ENCODE results near the gene AGT. TPM values are rescaled to one million over a fixed set of nuclear protein-coding genes. Genes with fewer than 3 reads are reported as not detected.
A peak's percentile ranks its signal among the peaks of the same experiment; 100 is the strongest.

AGT gene
- total and polyA plus RNA-seq, 2 donors from 2014 or later: 30.1 to 65.1 TPM

- Histone ChIP-seq H3K4me1 (ENCODE audit: control insufficient read depth in 2 of 3, insufficient read depth in 2 of 3, low read depth in 1 of 3, low read length in 3 of 3) (peaks cover 0 to 3% (median 2%) of the 10 kb centered on the region in 3 donors), H3K36me3 (ENCODE audit: control insufficient read depth in 2 of 3, insufficient read depth in 3 of 3, low read length in 3 of 3) (no peaks in the 10 kb centered on the region), H3K4me3 (ENCODE audit: low read length in 3 of 3) (no peak overlapping the region), H3K27ac (ENCODE audit: low read depth in 2 of 2, low read length in 2 of 2) (no peak overlapping the region), H3K27me3 (ENCODE audit: control insufficient read depth, insufficient read depth, low read length) (no peaks in the 10 kb centered on the region), H3K9me3 (ENCODE audit: control insufficient read depth in 2 of 3, insufficient read depth in 1 of 3, low read length in 3 of 3) (no peaks in the 10 kb centered on the region), H3K9ac (ENCODE audit: low read length in 3 of 3) (no peak overlapping the region)
- DNase-seq (no peak), FAIRE-seq (no peak)
- intact Hi-C loops (cut with DNase I): no loop called here
- TF ChIP-seq CTCF (IDR thresholded peaks at IDR 0.05; ENCODE audit: borderline replicate concordance, extremely low read depth, insufficient read depth): no peak
Observed at GRCh38 chr1:230749635-230750034, 35.7 kb upstream of the AGT start.

GRCh38 chr1:230749150-230749549 is 35.2 kb upstream of the AGT start:
- H3K4me1 ChIP-seq (ENCODE audit: control insufficient read depth in 2 of 3, insufficient read depth in 2 of 3, low read depth in 1 of 3, low read length in 3 of 3): peaks cover 0 to 3% (median 2%) of the 10 kb centered on the region in 3 donors
- no peak for TF ChIP-seq CTCF (IDR thresholded peaks at IDR 0.05; ENCODE audit: borderline replicate concordance, extremely low read depth, insufficient read depth)
- FAIRE-seq (no peak), DNase-seq (peak in 1 of 5 donors; percentile 30)
- H3K4me3 ChIP-seq (ENCODE audit: low read length in 3 of 3): no peak overlapping the region
- H3K36me3 ChIP-seq (ENCODE audit: control insufficient read depth in 2 of 3, insufficient read depth in 3 of 3, low read length in 3 of 3): no peaks in the 10 kb centered on the region
- no peaks in the 10 kb centered on the region for H3K27me3 ChIP-seq (ENCODE audit: control insufficient read depth, insufficient read depth, low read length)
- H3K27ac ChIP-seq (ENCODE audit: low read depth in 2 of 2, low read length in 2 of 2): no peak overlapping the region
- H3K9ac ChIP-seq (ENCODE audit: low read length in 3 of 3): no peak overlapping the region
- H3K9me3 ChIP-seq (ENCODE audit: control insufficient read depth in 2 of 3, insufficient read depth in 1 of 3, low read length in 3 of 3): no peaks in the 10 kb centered on the region
- intact Hi-C loops (cut with DNase I): no loop called here

DNA sequence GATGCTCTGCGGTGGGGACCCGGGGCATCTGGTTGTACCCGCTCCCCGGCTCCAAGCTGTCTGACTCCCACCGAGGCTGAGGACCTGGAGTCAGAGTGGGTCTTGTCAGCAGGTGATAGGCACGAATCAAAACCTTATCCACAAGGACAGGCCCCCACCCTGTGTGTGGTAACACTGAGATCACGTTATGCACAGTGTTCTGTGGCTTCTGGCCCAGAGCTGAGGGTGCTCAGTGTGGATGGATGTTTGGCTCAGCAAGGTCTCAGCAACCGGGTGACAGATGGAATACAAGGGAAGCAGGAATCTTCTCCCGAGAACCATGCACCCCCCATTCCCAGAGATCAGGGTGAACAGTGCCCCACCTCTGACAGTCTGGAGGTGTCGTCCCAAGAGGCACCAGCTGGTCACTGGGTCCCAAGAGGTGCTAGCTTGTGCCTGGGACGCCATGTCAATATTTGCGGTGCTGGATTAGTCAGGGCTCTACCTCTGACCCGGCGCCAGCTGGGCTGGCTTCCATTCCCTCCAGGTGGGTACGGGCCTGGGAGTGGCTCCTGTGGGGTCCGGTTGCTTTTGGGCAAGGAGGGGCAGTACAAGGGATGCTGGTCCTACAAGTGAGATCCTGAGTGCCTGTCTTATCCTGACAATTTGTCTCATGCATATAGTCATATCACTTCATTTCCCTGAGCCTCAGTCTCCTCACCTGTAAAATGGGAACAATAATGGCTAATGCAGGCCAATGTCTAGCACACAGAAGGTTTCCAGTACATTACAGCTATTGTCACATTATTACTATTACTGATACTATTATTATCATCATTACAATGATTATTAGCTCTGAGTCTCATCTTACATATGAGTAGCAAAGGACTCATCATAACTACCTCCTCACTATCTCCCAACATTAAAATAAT is 34.2 kb upstream of the AGT start:
- Histone ChIP-seq H3K4me1 (ENCODE audit: control insufficient read depth in 2 of 3, insufficient read depth in 2 of 3, low read depth in 1 of 3, low read length in 3 of 3) (peaks cover 0 to 3% (median 2%) of the 10 kb centered on the region in 3 donors), H3K9ac (ENCODE audit: low read length in 3 of 3) (no peak overlapping the region), H3K9me3 (ENCODE audit: control insufficient read depth in 2 of 3, insufficient read depth in 1 of 3, low read length in 3 of 3) (no peaks in the 10 kb centered on the region), H3K36me3 (ENCODE audit: control insufficient read depth in 2 of 3, insufficient read depth in 3 of 3, low read length in 3 of 3) (no peaks in the 10 kb centered on the region), H3K27ac (ENCODE audit: low read depth in 2 of 2, low read length in 2 of 2) (no peak overlapping the region), H3K27me3 (ENCODE audit: control insufficient read depth, insufficient read depth, low read length) (no peaks in the 10 kb centered on the region), H3K4me3 (ENCODE audit: low read length in 3 of 3) (no peak overlapping the region)
- FAIRE-seq: no peak
- intact Hi-C loops (cut with DNase I): no loop called here
- DNase-seq: no peak
- TF ChIP-seq CTCF (IDR thresholded peaks at IDR 0.05; ENCODE audit: borderline replicate concordance, extremely low read depth, insufficient read depth): no peak
